ENCODE results near the gene PEAR1.

The PEAR1 gene

DNA sequence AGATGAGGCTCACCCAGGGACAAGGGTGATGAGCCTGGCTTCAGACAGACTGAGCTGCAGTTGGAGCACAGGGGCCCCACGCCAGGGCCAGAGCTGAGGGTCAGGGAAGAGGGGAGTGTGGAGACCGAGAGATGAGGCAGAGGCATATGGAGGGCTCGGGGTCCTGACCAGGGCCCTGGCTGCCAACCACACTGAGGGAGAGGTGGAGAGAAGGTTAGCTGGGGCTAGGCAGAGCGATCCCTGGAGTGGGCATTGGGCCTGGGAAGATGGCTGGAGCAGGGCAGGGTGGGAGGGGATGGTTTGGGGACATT, 8.0 kb downstream of the PEAR1 start:
- TF ChIP-seq, protein P1, sequence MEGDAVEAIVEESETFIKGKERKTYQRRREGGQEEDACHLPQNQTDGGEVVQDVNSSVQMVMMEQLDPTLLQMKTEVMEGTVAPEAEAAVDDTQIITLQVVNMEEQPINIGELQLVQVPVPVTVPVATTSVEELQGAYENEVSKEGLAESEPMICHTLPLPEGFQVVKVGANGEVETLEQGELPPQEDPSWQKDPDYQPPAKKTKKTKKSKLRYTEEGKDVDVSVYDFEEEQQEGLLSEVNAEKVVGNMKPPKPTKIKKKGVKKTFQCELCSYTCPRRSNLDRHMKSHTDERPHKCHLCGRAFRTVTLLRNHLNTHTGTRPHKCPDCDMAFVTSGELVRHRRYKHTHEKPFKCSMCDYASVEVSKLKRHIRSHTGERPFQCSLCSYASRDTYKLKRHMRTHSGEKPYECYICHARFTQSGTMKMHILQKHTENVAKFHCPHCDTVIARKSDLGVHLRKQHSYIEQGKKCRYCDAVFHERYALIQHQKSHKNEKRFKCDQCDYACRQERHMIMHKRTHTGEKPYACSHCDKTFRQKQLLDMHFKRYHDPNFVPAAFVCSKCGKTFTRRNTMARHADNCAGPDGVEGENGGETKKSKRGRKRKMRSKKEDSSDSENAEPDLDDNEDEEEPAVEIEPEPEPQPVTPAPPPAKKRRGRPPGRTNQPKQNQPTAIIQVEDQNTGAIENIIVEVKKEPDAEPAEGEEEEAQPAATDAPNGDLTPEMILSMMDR (IDR thresholded peaks at IDR 0.05) = no peak
- H3K9me3 ChIP-seq = no peaks in the 10 kb centered on the region
- H3K4me1 ChIP-seq (ENCODE audit: control insufficient read depth in 1 of 2, insufficient read depth in 1 of 2, low read depth in 1 of 2, low read length in 1 of 2) = peaks cover 3 to 6% of the 10 kb centered on the region in 2 experiments
- H3K4me3 ChIP-seq (ENCODE audit: low read depth in 1 of 2, low read length in 1 of 2) = no peak overlapping the region
- no peaks in the 10 kb centered on the region for H3K36me3 ChIP-seq
- peaks cover 30% of the 10 kb centered on the region for H3K27me3 ChIP-seq
- H3K27ac ChIP-seq = no peak overlapping the region

DNA sequence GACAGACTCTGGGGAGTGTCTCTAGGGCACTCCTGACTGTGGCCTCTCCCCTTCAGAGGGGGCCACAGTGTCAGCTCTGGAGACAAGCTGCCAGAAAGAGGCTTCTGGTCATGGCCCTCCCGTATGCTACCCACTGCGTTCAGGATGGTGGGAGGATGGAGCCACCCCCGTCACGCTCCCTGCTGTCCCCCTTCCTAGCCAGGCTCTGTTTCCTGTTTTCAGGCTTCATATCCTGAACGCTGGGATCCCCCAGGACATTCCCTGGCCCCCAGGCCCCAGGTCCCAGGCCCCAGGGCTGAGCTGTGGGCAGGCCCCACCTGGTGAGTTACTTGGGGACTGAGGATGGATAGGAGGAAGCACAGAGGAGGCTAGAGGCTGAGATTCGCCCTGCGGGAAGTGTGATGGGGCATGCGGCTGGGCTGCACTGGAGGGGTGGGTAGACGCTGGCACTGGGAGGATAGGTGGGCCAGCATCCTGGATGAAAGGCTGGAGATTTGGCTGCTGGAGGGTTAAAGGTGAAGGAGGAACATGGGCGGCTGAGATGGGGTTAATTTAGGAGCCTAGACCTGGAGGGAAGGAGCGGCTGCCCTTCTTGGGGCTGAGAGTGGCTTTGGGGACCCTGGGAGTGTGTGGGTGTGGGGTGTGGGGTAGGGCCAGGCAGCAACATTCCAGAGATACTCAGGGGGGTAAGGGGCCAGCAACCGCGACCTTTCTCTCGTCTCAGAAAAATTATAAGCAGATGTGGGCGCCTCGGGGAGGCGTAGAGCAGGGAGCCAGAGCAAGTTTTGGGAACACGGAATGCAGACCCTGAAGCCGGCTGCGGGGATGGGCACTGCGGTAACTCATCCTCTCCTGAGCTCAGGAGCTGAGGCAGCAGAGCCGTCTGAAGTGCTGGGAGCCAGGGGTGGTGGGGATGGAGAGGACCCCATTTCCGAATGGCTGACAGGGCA, 8.7 kb downstream of the PEAR1 start:
- TF ChIP-seq, protein P1 (IDR thresholded peaks at IDR 0.05) = no peak
- no peaks in the 10 kb centered on the region for H3K9me3 ChIP-seq
- no peaks in the 10 kb centered on the region for H3K36me3 ChIP-seq
- no peak overlapping the region for H3K4me3 ChIP-seq (ENCODE audit: low read depth in 1 of 2, low read length in 1 of 2)
- H3K27ac ChIP-seq = no peak overlapping the region
- H3K4me1 ChIP-seq (ENCODE audit: control insufficient read depth in 1 of 2, insufficient read depth in 1 of 2, low read depth in 1 of 2, low read length in 1 of 2) = peaks cover 3 to 6% of the 10 kb centered on the region in 2 experiments
- peaks cover 23% of the 10 kb centered on the region for H3K27me3 ChIP-seq

GRCh38 chr1:156903328-156904091, 10.0 kb downstream of the PEAR1 start:
- no peaks in the 10 kb centered on the region for H3K36me3 ChIP-seq
- peaks cover 0 to under 1% of the 10 kb centered on the region in 2 experiments for H3K4me1 ChIP-seq (ENCODE audit: control insufficient read depth in 1 of 2, insufficient read depth in 1 of 2, low read depth in 1 of 2, low read length in 1 of 2)
- TF ChIP-seq, protein P1 (IDR thresholded peaks at IDR 0.05) = no peak

GRCh38 chr1:156904187-156904959, 10.9 kb downstream of the PEAR1 start:
- Histone ChIP-seq H3K27me3 (peaks cover 5% of the 10 kb centered on the region), H3K9me3 (no peaks in the 10 kb centered on the region), H3K27ac (no peak overlapping the region), H3K4me1 (ENCODE audit: control insufficient read depth in 1 of 2, insufficient read depth in 1 of 2, low read depth in 1 of 2, low read length in 1 of 2) (no peaks in the 10 kb centered on the region), H3K4me3 (ENCODE audit: low read depth in 1 of 2, low read length in 1 of 2) (no peak overlapping the region), H3K36me3 (no peaks in the 10 kb centered on the region)
- TF ChIP-seq, protein P1 (IDR thresholded peaks at IDR 0.05) = no peak

More at GRCh38 chr1:156903328-156904091, 10.0 kb downstream of the PEAR1 start:
- H3K4me3 ChIP-seq (ENCODE audit: low read depth in 1 of 2, low read length in 1 of 2) = no peak overlapping the region
- peaks cover 10% of the 10 kb centered on the region for H3K27me3 ChIP-seq
- no peak overlapping the region for H3K27ac ChIP-seq
- no peaks in the 10 kb centered on the region for H3K9me3 ChIP-seq

DNA sequence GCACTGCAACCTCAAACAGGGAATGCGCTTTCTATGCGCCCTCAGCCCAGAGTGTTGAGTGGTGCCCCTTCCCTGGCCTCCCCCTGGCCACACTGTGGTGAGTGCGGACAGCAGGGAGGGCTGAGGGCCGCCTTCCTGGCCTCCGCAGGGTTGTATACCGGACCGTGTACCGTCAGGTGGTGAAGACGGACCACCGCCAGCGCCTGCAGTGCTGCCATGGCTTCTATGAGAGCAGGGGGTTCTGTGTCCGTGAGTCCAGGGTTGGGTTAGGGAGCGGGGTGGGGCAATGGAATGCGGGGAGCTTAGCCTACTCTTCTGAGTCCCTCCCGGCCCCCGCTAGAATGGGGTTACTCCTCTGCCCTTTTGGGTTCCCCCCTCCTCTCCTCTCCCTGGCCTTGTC, 11.7 kb downstream of the PEAR1 start:
- Histone ChIP-seq H3K4me1 (ENCODE audit: control insufficient read depth in 1 of 2, insufficient read depth in 1 of 2, low read depth in 1 of 2, low read length in 1 of 2) (no peaks in the 10 kb centered on the region), H3K27ac (no peak overlapping the region), H3K4me3 (ENCODE audit: low read depth in 1 of 2, low read length in 1 of 2) (no peak overlapping the region), H3K36me3 (no peaks in the 10 kb centered on the region), H3K27me3 (no peaks in the 10 kb centered on the region), H3K9me3 (no peaks in the 10 kb centered on the region)
- TF ChIP-seq, protein P1 (IDR thresholded peaks at IDR 0.05) = no peak
